Panc1 (cell line): Measurements from ENCODE around the gene PATJ. TPM values are rescaled to one million over a fixed set of nuclear protein-coding genes. Genes with fewer than 3 reads are reported as not detected.

Experiments
- ATAC-seq: fragments of 200-7000 bp; cut with Tn5 transposase; 2 replicates; pipeline ENCODE4 v1.9.1; 2020; ENCODE audit warnings: mild to moderate bottlenecking, moderate library complexity
- BruUV-seq: library from RNA; stranded (reverse); fragments of 400-500 nt; replicated peaks from 2 replicates; lab custom pipeline; 2021; lab: Mats Ljungman, UMichigan
- CTCF ChIA-PET: fragments of 300-600 bp; sonication (Branson Sonifier 250); formaldehyde crosslinking; loops from one replicate; lab custom pipeline; 2022; ENCODE audit warnings: antibody characterized with exemption; lab: Charles Lee
- POLR2A ChIA-PET: fragments of 300-600 bp; sonication (Branson Sonifier 250); formaldehyde crosslinking; loops from one replicate; lab custom pipeline; 2022; ENCODE audit warnings: antibody characterized with exemption; lab: Charles Lee
- DNase-seq: peaks from one replicate; pipeline ENCODE4 v3.0.0-alpha.2; 2010; ENCODE audit warnings: low read depth, low spot score
- H3K27ac ChIP-seq: 2 replicates; pipeline ENCODE4 v1.5.1; 2011; ENCODE audit warnings: mild to moderate bottlenecking, low read length, inconsistent platforms
- H3K27me3 ChIP-seq: fragments of 200-500 bp; sonication (Bioruptor generic); 2 replicates; pipeline ENCODE4 v1.6.0; 2014; ENCODE audit warnings: low read length, inconsistent platforms; ENCODE audit not compliant: control insufficient read depth, insufficient read depth
- H3K36me3 ChIP-seq: fragments of 200-500 bp; sonication (Bioruptor generic); 2 replicates; pipeline ENCODE4 v1.5.1; 2014; ENCODE audit warnings: inconsistent platforms, mild to moderate bottlenecking, low read length, moderate library complexity; ENCODE audit not compliant: control insufficient read depth, insufficient read depth
- H3K4me1 ChIP-seq: 2 replicates; pipeline ENCODE4 v1.5.1; 2011; ENCODE audit warnings: inconsistent platforms, mild to moderate bottlenecking, low read length, moderate library complexity; ENCODE audit not compliant: control insufficient read depth, insufficient read depth
- H3K4me3 ChIP-seq, 2 experiments: 2 replicates each; pipeline ENCODE4 v1.5.1; 2011 to 2012; ENCODE audit warnings: low read depth in 2 of 2, low read length in 2 of 2, mild to moderate bottlenecking in 2 of 2, inconsistent platforms in 1 of 2, moderate library complexity in 1 of 2
- H3K9me3 ChIP-seq: fragments of 200-500 bp; sonication (Bioruptor generic); 2 replicates; pipeline ENCODE4 v1.5.1; 2014; ENCODE audit warnings: low read depth, mild to moderate bottlenecking, inconsistent platforms, low read length, moderate library complexity; ENCODE audit not compliant: control insufficient read depth, insufficient read depth
- CTCF ChIP-seq: fragments of 450-650 bp; IDR thresholded peaks from 2 replicates; pipeline ENCODE4 v1.5.1; 2017; ENCODE audit warnings: mild to moderate bottlenecking
- POLR2AphosphoS5 ChIP-seq: IDR thresholded peaks from 2 replicates; pipeline ENCODE4 v1.6.1; 2012; ENCODE audit warnings: mild to moderate bottlenecking, low read depth, low read length, moderate library complexity
- REST ChIP-seq, 2 experiments: IDR thresholded peaks; 2 replicates each; pipeline ENCODE4 v1.6.1; 2011 to 2012; ENCODE audit warnings: low read depth in 2 of 2, control low read depth in 1 of 2, low read length in 1 of 2, mild to moderate bottlenecking in 1 of 2, moderate library complexity in 1 of 2; ENCODE audit not compliant: insufficient read depth in 1 of 2
- SIN3A ChIP-seq: IDR thresholded peaks from 2 replicates; pipeline ENCODE4 v1.6.1; 2012; ENCODE audit warnings: low read depth, mild to moderate bottlenecking, low read length, moderate library complexity, borderline replicate concordance; ENCODE audit not compliant: insufficient read depth
- TCF7L2 ChIP-seq: IDR thresholded peaks from 2 replicates; pipeline ENCODE4 v1.6.1; 2011; ENCODE audit warnings: mild to moderate bottlenecking, low read depth, low read length, inconsistent platforms
- in situ Hi-C: cut with HindIII; loops from 2 replicates; pipeline ENCODE4 v1.10.0; 2016; ENCODE audit warnings: low sequenced_read_pairs, low pct_unique_long_range_greater_than_20kb
- intact Hi-C: fragments of 100-400 bp; cut with micrococcal nuclease; formaldehyde crosslinking; loops from one replicate; pipeline ENCODE4 v1.10.0; 2022; ENCODE audit not compliant: unreplicated experiment
- total RNA-seq: library from RNA; stranded (reverse); gene quantifications from one replicate; pipeline ENCODE4 v1.2.1, GENCODE V29; 2021; ENCODE audit not compliant: unreplicated experiment

PATJ gene
- total RNA-seq, 1 experiment from 2014 or later: 36.2 TPM

GRCh38 chr1:61808968-61809367 is 66.7 kb downstream of the PATJ start:
- H3K4me3 ChIP-seq: no peak overlapping the region
- no peaks in the 10 kb centered on the region for H3K4me1 ChIP-seq
- DNase-seq (no peak), ATAC-seq (no peak)
- TSS peak; percentile 46 for BruUV-seq
- H3K36me3 ChIP-seq: no peaks in the 10 kb centered on the region; the same call in 1 of the 2 replicates
- no peak for TF ChIP-seq TCF7L2
- TF ChIP-seq SIN3A: no peak
- no peak for TF ChIP-seq REST (IDR thresholded peaks at IDR 0.05; ENCODE audit: insufficient read depth in 1 of 2, low read depth in 2 of 2, low read length in 1 of 2)
- no peak for TF ChIP-seq CTCF
- TF ChIP-seq POLR2AphosphoS5: no peak
- intact Hi-C loops: no loop called here
- no peaks in the 10 kb centered on the region for H3K27me3 ChIP-seq
- ChIA-PET CTCF (no interaction called here), POLR2A (no interaction called here)
- in situ Hi-C loops: no loop called here
- H3K27ac ChIP-seq: no peak overlapping the region
- no peaks in the 10 kb centered on the region for H3K9me3 ChIP-seq

GRCh38 chr1:61812916-61813315 is 70.6 kb downstream of the PATJ start:
- Histone ChIP-seq H3K4me1 (no peaks in the 10 kb centered on the region), H3K9me3 (no peaks in the 10 kb centered on the region), H3K36me3 (no peaks in the 10 kb centered on the region), H3K27me3 (no peaks in the 10 kb centered on the region), H3K27ac (no peak overlapping the region), H3K4me3 (no peak overlapping the region)
- CTCF ChIA-PET: no interaction called here
- DNase-seq (no peak), ATAC-seq (no peak)
- intact Hi-C loops: no loop called here
- in situ Hi-C loops: no loop called here
- POLR2A ChIA-PET: no interaction called here
- TF ChIP-seq TCF7L2 (no peak), POLR2AphosphoS5 (no peak), CTCF (no peak), REST (IDR thresholded peaks at IDR 0.05; ENCODE audit: insufficient read depth in 1 of 2, low read depth in 2 of 2, low read length in 1 of 2) (no peak), SIN3A (no peak)
- no TSS peak for BruUV-seq
